ENCODE measurements around the gene YES1.

Gene YES1

DNA sequence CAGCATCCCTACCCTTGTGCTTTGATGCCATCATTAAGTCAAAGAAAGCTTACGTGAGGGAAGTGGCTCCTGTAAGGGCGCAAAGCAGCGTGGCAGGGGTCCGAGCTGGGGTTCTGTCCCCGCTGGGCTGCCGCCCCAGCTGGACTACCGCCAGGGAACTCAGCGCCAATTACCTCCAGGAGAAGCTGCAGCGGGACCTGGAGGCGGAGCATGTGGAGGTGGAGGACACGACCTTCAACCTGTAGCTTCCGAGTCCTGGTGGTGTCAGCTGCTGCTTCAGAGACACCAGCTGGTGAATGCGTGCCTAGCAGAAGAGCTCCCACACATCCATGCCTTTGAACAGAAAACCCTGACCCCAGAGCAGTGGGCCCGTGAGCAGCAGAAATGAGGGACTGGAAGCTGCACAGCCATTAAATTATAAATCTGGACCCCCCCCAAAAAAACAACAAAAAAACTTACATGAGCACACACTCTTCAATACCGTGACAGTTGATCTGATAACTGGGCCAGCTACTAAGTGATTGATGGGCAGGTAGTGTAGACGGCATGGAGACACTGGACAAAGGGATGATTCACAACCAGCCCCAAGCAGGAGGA is 20.1 kb upstream of the YES1 start:
- Mint-ChIP-seq H3K4me3 (no peak overlapping the region), H3K27ac (peak overlapping the region; percentile 8), H3K36me3 (ENCODE audit: low read depth) (no peaks in the 10 kb centered on the region), H3K4me1 (ENCODE audit: low read depth) (peaks cover 13% of the 10 kb centered on the region), H3K27me3 (no peaks in the 10 kb centered on the region), H3K9me3 (no peaks in the 10 kb centered on the region)

DNA sequence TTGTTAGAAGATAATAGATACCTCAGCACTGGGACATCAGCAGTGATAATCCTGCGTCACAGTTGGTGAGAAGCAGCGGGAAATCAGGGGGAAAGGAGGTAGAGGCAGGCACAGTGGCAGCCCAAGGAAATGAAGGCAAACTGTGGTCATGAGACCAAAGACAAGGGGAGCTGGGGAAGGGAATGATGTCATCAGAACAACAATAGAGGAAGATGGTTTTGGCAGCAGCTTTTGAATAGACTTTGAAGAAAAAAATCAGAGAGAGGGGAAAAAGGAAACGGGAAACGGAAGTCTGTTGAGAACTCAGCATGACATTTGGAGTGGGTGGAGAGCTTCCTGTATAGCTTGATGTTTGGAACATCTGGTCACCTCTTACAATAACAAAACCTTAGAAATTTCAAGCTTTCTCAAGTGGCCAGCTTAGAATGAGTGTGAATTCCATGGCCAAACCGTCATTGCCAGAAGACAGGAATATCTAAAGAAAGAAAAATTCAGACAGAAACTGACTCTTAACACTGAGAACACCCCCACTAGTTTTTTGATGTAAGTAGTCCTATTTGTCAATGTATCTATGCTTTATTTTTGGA is 18.4 kb upstream of the YES1 start:
- no peaks in the 10 kb centered on the region for H3K36me3 Mint-ChIP-seq (ENCODE audit: low read depth)
- H3K9me3 Mint-ChIP-seq: no peaks in the 10 kb centered on the region
- H3K4me1 Mint-ChIP-seq (ENCODE audit: low read depth): peaks cover 20% of the 10 kb centered on the region
- H3K4me3 Mint-ChIP-seq: peak overlapping the region; percentile 72
- peak overlapping the region; percentile 92 for H3K27ac Mint-ChIP-seq
- no peaks in the 10 kb centered on the region for H3K27me3 Mint-ChIP-seq

DNA sequence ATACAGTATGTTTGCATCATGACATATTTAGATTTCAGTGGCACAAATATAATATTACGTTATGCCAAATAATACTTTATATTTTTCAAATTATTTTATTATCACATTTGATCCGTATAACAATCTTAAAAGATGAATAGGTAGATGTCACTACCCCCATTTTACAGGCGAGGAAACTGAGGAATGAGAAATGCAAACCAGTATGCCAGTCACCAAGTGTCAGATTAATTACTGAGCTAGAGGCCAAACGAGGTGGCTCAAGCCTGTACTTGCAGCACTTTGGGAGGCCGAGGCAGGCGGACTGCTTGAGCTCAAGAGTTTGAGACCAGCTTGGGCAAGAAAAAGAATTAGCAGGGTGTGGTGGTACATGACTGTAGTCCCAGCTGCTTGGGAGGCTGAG is 17.4 kb upstream of the YES1 start:
- Mint-ChIP-seq H3K27me3 (no peaks in the 10 kb centered on the region), H3K4me1 (ENCODE audit: low read depth) (peaks cover 20% of the 10 kb centered on the region), H3K4me3 (no peak overlapping the region), H3K27ac (no peak overlapping the region), H3K36me3 (ENCODE audit: low read depth) (no peaks in the 10 kb centered on the region), H3K9me3 (no peaks in the 10 kb centered on the region)

DNA sequence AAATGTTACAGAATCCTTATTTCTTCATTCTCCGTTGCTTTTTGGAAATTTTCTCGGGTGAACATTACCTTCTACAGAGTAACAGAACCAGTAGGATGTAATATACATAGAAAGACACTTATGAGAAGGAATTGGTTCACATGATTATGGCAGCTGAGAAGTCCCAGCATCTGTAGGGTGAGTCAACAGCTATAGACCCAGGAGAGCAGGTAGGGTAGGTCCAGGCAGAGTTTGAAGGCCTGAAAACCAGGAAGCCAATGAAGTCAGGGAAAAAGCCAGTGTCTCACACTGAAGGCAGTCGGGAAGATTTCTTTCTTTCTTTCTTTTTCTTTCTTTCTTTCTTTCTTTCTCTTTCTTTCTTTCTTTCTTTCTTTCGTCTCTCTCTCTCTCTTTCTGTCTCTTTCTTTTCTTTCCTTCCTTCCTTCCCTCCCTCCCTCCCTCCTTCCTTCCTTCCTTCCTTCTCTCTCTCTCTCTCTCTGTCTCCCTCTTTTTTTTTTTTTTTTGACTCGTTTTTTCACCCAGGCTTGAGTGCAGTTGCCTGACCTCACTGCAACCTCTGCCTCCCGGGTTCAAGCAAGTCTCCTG is 15.1 kb upstream of the YES1 start:
- H3K27ac Mint-ChIP-seq: no peak overlapping the region
- peaks cover 4% of the 10 kb centered on the region for H3K27me3 Mint-ChIP-seq
- H3K4me3 Mint-ChIP-seq: no peak overlapping the region
- H3K36me3 Mint-ChIP-seq (ENCODE audit: low read depth): no peaks in the 10 kb centered on the region
- H3K9me3 Mint-ChIP-seq: no peaks in the 10 kb centered on the region
- H3K4me1 Mint-ChIP-seq (ENCODE audit: low read depth): peaks cover 20% of the 10 kb centered on the region

DNA sequence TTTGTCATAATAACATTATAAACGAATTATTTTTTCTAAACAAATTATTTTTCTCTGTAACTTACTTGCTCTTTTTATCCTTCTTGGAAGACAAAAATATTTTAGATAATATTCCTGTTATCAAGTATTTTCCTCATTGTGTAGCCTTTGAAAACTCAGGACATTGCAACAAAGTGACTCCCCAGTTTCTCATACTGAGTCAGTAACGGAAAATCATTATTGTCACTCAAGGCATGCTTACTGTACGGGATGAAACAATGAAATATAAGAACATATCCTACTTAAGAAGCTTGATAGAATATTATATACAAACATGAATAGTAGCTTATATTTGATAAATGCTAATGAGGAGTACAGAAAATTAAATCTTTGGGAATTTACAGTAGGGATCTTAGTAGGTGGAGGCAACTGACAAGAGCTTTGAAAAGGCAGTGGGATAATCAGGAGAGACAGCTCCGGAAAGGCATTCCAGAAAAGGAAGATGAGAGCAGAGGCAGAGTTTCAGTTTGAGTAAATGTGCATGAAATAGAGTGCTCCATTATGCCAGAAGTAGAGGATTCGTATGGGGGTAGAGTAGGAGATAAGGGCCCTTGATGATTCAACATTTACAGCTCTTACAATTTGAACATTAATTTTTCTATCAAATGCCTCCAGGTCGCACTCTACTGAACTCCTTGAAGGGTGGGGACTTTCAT is 14.0 kb upstream of the YES1 start:
- peaks cover 20% of the 10 kb centered on the region for H3K4me1 Mint-ChIP-seq (ENCODE audit: low read depth)
- H3K9me3 Mint-ChIP-seq: no peaks in the 10 kb centered on the region
- H3K4me3 Mint-ChIP-seq: no peak overlapping the region
- no peak overlapping the region for H3K27ac Mint-ChIP-seq
- no peaks in the 10 kb centered on the region for H3K36me3 Mint-ChIP-seq (ENCODE audit: low read depth)
- peaks cover 7% of the 10 kb centered on the region for H3K27me3 Mint-ChIP-seq

DNA sequence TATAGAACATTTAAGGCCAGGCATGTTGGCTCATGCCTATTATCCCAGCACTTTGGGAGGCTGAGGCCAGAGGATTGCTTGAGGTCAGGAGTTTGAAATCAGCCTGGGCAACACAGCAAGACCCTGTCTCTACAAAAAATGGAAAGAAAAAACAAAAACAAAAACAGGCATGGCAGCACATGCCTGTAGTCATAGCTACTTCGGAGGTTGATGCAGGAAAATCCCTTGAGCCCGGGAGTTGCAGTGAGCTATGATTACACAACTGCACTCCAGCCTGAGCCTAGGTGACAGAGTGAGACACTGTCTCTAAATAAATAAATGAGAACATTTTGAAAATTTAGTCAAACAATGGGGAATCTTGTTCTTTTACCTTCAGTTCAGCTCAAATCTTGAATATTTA is 12.1 kb upstream of the YES1 start:
- no peaks in the 10 kb centered on the region for H3K36me3 Mint-ChIP-seq (ENCODE audit: low read depth)
- no peak overlapping the region for H3K27ac Mint-ChIP-seq
- H3K9me3 Mint-ChIP-seq: no peaks in the 10 kb centered on the region
- H3K4me1 Mint-ChIP-seq (ENCODE audit: low read depth): peaks cover 13% of the 10 kb centered on the region
- H3K27me3 Mint-ChIP-seq: peaks cover 10% of the 10 kb centered on the region
- H3K4me3 Mint-ChIP-seq: no peak overlapping the region

DNA sequence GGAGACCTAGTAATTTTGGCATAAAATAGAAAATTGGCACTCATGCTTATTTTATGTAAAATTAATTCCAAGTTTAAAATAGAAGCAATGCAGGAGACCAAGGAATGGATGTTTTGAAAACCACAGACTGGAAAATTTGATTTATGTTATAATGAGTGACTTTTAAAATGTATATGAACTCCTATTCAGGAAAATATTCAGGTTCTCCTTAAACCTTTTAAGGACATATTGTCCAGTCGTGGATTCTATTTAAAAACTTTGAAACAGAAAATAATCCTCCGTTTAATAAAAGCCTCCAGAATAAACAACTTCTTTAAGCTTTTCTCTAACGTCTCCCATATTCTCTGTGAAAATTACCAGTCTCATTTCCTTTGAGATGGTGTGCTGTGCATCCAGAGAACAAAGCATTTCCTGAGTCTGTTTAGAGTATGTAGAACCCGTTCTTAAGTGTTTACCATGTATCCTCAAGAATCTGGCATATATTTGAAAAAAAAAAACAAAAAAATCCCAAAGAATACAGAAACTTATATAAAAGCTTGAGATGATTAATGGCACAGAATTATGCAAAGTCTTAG is 8.6 kb upstream of the YES1 start:
- Mint-ChIP-seq H3K27ac (no peak overlapping the region), H3K4me3 (no peak overlapping the region), H3K27me3 (peaks cover 12% of the 10 kb centered on the region), H3K4me1 (ENCODE audit: low read depth) (peaks cover 21% of the 10 kb centered on the region), H3K9me3 (no peaks in the 10 kb centered on the region), H3K36me3 (ENCODE audit: low read depth) (no peaks in the 10 kb centered on the region)

DNA sequence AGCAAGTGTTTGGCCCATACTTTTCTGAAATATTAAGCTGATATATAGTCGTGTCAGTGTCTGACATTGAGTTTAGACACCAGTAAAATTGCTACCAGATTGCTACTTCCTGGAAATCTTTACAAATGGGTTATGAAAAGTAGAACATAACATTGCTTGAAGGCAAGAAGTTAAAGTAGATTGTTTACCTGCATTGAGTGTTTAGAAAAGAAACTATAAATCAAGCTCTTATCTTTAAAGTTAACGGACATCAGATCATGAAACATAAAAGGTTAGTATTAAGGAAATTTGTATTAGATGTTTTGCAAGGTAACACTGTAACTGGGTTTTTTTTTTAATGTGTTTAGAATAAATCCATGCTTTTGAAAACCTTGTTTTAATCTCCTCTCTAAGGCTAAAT is 4.8 kb upstream of the YES1 start:
- Mint-ChIP-seq H3K9me3 (no peaks in the 10 kb centered on the region), H3K36me3 (ENCODE audit: low read depth) (no peaks in the 10 kb centered on the region), H3K27ac (no peak overlapping the region), H3K4me1 (ENCODE audit: low read depth) (peaks cover 50% of the 10 kb centered on the region), H3K27me3 (peaks cover 7% of the 10 kb centered on the region), H3K4me3 (no peak overlapping the region)

DNA sequence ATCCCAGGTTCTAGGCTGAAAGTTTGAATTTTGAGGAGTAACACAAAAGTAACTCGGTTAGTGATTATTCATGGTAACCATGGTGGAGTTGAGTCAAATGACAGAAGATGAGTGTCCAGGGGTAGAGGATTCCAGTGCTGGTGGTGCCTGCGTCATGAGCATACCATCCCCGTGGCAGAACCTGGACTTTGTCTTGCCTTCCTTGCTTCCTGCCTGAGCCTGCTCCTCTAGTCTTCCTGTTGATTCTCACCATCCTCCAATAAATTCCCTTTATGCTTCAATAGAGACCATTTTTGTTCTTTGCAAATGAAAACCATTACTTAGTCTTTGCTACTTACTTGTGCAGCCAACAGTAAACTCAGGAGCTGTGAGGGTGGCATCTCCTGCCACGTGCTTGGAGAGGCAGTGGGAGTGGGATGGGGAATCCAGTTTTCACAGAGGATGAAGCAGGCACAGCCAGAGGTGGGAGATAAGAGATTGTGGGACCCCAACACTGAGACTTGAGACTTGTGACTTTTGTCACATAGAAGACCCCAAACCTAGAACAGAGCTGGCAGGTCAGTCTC is 4.1 kb upstream of the YES1 start:
- peaks cover 50% of the 10 kb centered on the region for H3K4me1 Mint-ChIP-seq (ENCODE audit: low read depth)
- H3K27ac Mint-ChIP-seq: peak overlapping the region; percentile 24
- H3K9me3 Mint-ChIP-seq: no peaks in the 10 kb centered on the region
- H3K27me3 Mint-ChIP-seq: peaks cover 5% of the 10 kb centered on the region
- H3K36me3 Mint-ChIP-seq (ENCODE audit: low read depth): no peaks in the 10 kb centered on the region
- H3K4me3 Mint-ChIP-seq: no peak overlapping the region

DNA sequence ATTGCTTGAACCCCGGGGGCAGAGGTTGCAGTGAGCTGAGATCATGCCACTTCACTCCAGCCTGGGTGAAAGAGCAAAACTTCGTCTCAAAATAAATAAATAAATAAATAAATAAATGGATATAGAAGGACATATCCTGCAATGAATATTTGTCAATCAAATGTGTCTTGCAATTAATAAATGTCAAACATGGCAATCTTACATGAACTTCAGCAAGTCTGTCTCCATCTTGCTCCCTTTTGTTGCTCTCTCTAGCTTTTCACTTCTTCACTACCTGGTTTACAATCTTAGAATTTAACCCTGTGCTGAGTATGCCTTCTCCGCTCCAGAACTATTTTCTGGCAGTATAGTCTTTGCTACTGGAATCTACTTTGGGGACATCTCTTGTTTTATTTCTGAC is 3.3 kb upstream of the YES1 start:
- H3K36me3 Mint-ChIP-seq (ENCODE audit: low read depth): no peaks in the 10 kb centered on the region
- peak overlapping the region; percentile 59 for H3K27ac Mint-ChIP-seq
- H3K27me3 Mint-ChIP-seq: peaks cover 2% of the 10 kb centered on the region
- H3K4me1 Mint-ChIP-seq (ENCODE audit: low read depth): peaks cover 49% of the 10 kb centered on the region
- no peaks in the 10 kb centered on the region for H3K9me3 Mint-ChIP-seq
- no peak overlapping the region for H3K4me3 Mint-ChIP-seq

DNA sequence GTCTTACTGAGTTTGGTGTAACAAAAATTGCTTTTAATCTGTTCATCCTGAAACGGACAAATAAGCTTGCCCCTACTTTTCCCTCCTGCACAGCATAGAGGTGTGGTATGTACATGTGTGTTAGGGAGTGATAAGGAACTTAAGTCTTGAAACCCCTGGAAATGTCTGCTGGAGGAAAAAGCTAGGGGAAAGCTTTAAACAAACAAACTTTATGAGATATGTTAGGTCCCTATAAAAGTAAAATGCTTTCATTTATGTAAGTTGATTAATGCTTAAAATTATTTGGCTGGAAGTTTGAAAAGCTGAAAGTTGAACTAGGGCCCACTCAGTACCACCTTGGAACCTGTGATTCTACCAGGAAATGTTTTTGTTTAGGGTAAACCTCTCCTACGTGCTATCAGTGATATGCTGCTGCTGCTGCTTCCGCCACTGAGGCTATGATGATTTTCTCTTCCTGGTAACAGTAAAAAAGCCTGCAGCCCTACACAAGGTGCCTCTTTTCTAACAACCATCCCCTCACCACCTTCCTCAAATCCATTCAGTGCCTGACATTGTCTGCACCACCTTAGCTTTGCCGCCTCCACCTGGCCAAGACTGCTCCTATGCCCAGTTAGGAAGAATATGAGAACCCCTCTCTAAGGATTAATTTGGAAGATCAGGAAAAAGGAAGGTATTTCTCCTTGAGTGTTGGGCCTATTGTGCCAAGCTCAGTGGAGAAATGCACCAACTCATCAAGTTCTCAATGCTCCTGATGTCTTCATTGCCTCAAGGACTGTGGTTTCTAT is 2.5 kb upstream of the YES1 start:
- H3K27ac Mint-ChIP-seq: peak overlapping the region; percentile 100
- H3K36me3 Mint-ChIP-seq (ENCODE audit: low read depth): peaks cover 5% of the 10 kb centered on the region
- H3K9me3 Mint-ChIP-seq: no peaks in the 10 kb centered on the region
- H3K4me1 Mint-ChIP-seq (ENCODE audit: low read depth): peaks cover 56% of the 10 kb centered on the region
- peaks cover 8% of the 10 kb centered on the region for H3K27me3 Mint-ChIP-seq
- H3K4me3 Mint-ChIP-seq: peak overlapping the region; percentile 17

DNA sequence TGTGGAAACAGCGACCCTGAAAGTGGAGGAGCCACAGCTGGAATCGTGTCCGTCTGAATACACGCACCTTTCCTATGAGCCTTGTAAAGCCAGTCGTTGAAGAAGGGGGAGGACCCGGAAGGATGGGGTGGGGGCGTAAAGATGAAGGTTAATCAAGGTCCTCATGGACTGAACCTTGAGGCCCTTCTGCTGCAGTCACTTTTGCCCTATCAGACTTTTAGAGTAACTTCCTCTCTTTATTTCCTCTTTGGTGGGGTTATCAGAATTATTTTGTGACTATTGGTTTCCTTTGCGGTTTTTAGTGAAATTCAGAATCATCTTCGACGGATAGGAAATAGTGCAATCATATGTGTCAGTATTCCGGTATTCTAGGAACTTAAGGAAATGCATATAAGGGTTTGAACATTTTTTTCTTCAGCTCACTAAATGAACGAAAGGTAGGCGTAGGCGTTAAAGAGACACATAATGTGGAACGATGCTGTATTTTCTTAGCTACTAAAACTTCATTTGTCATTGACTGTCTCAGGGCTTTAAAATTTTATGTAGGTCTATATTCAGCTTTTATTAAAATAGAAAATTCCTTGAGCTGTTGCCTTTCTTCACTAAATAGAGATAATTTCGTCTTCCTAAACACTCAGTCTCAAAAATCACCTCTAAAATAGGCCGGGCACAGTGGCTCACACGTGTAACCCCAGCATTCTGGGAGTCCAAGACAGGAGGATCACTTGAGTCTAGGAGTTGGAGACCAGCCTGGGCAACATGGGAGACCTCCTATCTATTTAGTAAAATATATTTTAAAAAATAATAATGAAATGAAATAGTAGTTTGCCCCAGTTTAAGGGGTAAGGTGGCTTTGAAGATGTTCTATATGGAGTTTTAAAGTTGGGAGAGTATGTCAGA is 1.4 kb upstream of the YES1 start:
- Mint-ChIP-seq H3K27ac (peak overlapping the region; percentile 100), H3K36me3 (ENCODE audit: low read depth) (peaks cover 7% of the 10 kb centered on the region), H3K4me1 (ENCODE audit: low read depth) (peaks cover 67% of the 10 kb centered on the region), H3K9me3 (no peaks in the 10 kb centered on the region), H3K4me3 (peak overlapping the region; percentile 96), H3K27me3 (peaks cover 8% of the 10 kb centered on the region)

DNA sequence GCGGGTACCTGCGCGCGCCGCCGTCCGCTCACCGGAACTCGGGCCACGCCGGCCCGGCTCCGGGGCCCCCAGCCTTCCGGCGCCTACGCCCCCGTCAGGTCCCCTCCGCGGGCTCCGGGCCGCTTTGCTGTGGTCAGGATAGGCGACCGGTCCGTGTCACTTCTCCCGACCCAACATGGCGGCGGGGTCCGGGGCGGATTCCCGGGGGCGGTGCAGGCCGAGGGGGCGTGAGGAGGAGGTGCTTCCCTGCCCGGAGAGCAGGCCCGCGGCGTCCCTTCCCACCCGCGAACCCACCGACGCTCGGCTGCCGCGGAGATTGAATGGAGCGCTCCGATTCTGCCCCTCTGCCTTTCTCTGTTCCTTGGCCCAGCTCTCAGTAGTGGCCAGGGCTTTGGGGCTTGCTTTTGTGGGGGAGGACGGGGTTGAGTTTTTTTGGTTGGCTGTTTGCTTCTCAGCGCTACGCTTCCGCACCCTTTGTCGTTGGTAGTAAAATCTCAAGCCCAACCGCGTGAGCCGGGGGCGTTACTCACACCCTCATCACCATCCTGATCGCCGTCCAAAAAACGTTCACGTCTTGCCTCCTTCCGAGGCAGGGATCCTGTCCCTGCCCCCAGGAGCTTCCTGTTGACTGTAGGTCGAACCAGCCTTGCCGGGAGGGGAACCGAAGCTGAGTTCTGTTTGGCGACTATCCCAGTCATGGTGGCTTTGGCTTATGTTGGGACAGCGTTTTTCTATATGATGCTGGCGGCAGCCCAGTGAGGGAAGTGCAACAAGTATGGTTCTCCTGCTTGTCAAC is 532 bp upstream of the YES1 start:
- peaks cover 75% of the 10 kb centered on the region for H3K4me1 Mint-ChIP-seq (ENCODE audit: low read depth)
- H3K27me3 Mint-ChIP-seq: peaks cover 6% of the 10 kb centered on the region
- peaks cover 9% of the 10 kb centered on the region for H3K36me3 Mint-ChIP-seq (ENCODE audit: low read depth)
- peak overlapping the region; percentile 96 for H3K4me3 Mint-ChIP-seq
- no peaks in the 10 kb centered on the region for H3K9me3 Mint-ChIP-seq
- peak overlapping the region; percentile 100 for H3K27ac Mint-ChIP-seq
